Heart right ventricle (tissue), 16 donors: ENCODE data around the gene ST13. TPM values are rescaled to one million over a fixed set of nuclear protein-coding genes. Genes with fewer than 3 reads are reported as not detected.

Source experiments
- ATAC-seq, 8 donors: fragments of 200-7000 bp; cut with Tn5 transposase; one replicate each; pipeline ENCODE4 v1.9.1; 2020; ENCODE audit warnings: mild to moderate bottlenecking in 8 of 8, moderate library complexity in 8 of 8, moderate number of reproducible peaks in 1 of 8
- DNase-seq, 2 donors: peaks; one replicate each; pipeline ENCODE4 v3.0.0-alpha.2; 2020
- H3K27ac ChIP-seq, 10 donors: fragments of 200-600 bp; sonication (generic) in 2 of 10; one replicate each; pipeline versions ENCODE4 v1.5.0 to v1.8.0; 2020 to 2022; ENCODE audit warnings: mild to moderate bottlenecking in 3 of 10
- H3K27me3 ChIP-seq, 7 donors: fragments of 200-600 bp; one replicate each; pipeline ENCODE4 v1.8.0; 2021 to 2022; ENCODE audit warnings: mild to moderate bottlenecking in 2 of 7
- H3K36me3 ChIP-seq, 9 donors: fragments of 200-600 bp; sonication (generic) in 1 of 9; one replicate each; pipeline versions ENCODE4 v1.5.0 to v1.8.0; 2020 to 2022; ENCODE audit warnings: mild to moderate bottlenecking in 2 of 9
- H3K4me1 ChIP-seq, 9 donors: fragments of 200-600 bp; sonication (generic) in 1 of 9; one replicate each; pipeline versions ENCODE4 v1.5.0 to v1.8.0; 2020 to 2022; ENCODE audit warnings: mild to moderate bottlenecking in 4 of 9
- H3K4me3 ChIP-seq, 10 donors: fragments of 200-600 bp; sonication (generic) in 2 of 10; one replicate each; pipeline versions ENCODE4 v1.5.0 to v1.8.0; 2020 to 2022; ENCODE audit warnings: mild to moderate bottlenecking in 7 of 10, moderate library complexity in 2 of 10
- H3K9me3 ChIP-seq, 11 donors: fragments of 200-600 bp in 10 of 11; sonication (generic) in 2 of 11; one replicate each; pipeline versions ENCODE4 v1.5.0 to v1.8.0; 2013 to 2022; ENCODE audit warnings: mild to moderate bottlenecking in 2 of 11, control low read depth in 1 of 11, moderate library complexity in 1 of 11
- CTCF ChIP-seq, 9 donors: fragments of 200-600 bp; sonication (generic) in 2 of 9; IDR thresholded peaks; one replicate each; pipeline versions ENCODE4 v1.5.0 to v1.8.0; 2021 to 2022; ENCODE audit warnings: antibody characterized with exemption in 9 of 9, mild to moderate bottlenecking in 5 of 9, moderate library complexity in 1 of 9
- WGBS, 2 donors: extraction: QIAGEN DNeasy Blood & Tissue Kit; methylation state at CpG; one replicate each; pipeline ENCODE4 v1.1.7; 2013; ENCODE audit warnings: inconsistent platforms in 1 of 2; 5-methylcytosine and 5-hydroxymethylcytosine counted together
- intact Hi-C, 10 donors: fragments of 100-400 bp; cut with DNase I; formaldehyde crosslinking; loops; one replicate each; pipeline versions ENCODE4 v1.11.1 to v1.14.2; 2022
- polyA plus RNA-seq, 2 donors: library from polyadenylated mRNA; stranded (reverse); fragments of 200-250 nt; gene quantifications; one replicate each; pipeline ENCODE4 v1.2.3, GENCODE V29; 2013
- total RNA-seq, 10 donors: library from RNA; stranded (reverse); fragmentation: NEBNext Ultra II Directional in 3 of 10; extraction: Animal tissue kit (Norgen Biotek cat#: 25700) in 3 of 10; gene quantifications; one replicate each; pipeline versions ENCODE4 v1.2.1 to v1.2.4, GENCODE V29; 2021 to 2023
- donor health status: Arrhythmogenic right ventricular cardiomyopathy.
- donor health status: ischemic (EF 13 %, LVEDD 7.1; RV severe dilation, severe dysfunction).
- donor health status: healthy with polysubstance abuse.
- donor health status: DM: no; HTN: yes; CAD: no.
- donor health status: DM: no; HTN: no; CAD: no.
- donor health status: ischemic (EF 25% LVEDD 6.9; RV normal size, moderate dysfunction).
- donor health status: ischemic (EF 25% LVEDD 5.7; RV mildly dilated, moderate dysfunction).
- donor health status: healthy.
- donor health status: DM: yes; HTN: yes; CAD: no.
- donor health status: Ischemic cardiomyopathy.
- donor health status: ischemic (EF 35%, LVEDD 5.7; RV mildly dilated, moderate dysfunction).
- donor health status: nonischemic (EF 11% LVEDD 7.7; RV severe dilation, severe dysfunction).
- donor health status: DM: yes; HTN: yes; CAD: no.
- donor health status: PGD.
- donor health status: ischemic (EF 29% LVEDD 5.4; RV normal size, mild dysfunction).
- donor health status: nonischemic (EF 23%, LVEDD 6.1; RV moderate dilation, normal function).

ST13 gene
- total and polyA plus RNA-seq, 12 donors, result 35.0 to 238 (median 212) TPM

DNA sequence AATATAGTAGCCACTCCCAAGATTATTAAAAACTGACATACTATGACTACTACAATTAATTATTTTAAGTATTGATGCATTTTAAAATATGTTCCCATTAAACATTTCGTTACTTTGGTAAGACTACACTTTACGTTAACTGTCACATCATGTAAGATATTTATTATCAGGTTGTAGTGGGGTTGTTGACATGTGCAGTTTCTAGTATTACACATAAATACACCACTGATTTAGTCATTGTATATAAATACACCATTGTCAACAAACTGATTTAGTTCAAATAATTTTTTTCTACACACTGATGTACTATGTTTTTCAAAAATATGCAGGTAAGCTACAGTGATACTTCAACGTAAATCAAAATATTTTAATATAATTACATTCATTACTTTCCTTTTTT lies 11.5 kb downstream of the ST13 start:
- Histone ChIP-seq H3K9me3 (no peaks in the 10 kb centered on the region), H3K36me3 (peaks cover 0 to 100% (median 83%) of the 10 kb centered on the region in 9 donors), H3K27me3 (no peaks in the 10 kb centered on the region), H3K4me1 (no peaks in the 10 kb centered on the region), H3K4me3 (no peak overlapping the region), H3K27ac (no peak overlapping the region)
- DNase-seq (no peak), ATAC-seq (no peak)
- TF ChIP-seq CTCF (IDR thresholded peaks at IDR 0.05), result no peak
- intact Hi-C loops, result no loop called here
- WGBS, 2 donors, result 92 to 95% methylated on average over 3 of the region's 3 CpGs

DNA sequence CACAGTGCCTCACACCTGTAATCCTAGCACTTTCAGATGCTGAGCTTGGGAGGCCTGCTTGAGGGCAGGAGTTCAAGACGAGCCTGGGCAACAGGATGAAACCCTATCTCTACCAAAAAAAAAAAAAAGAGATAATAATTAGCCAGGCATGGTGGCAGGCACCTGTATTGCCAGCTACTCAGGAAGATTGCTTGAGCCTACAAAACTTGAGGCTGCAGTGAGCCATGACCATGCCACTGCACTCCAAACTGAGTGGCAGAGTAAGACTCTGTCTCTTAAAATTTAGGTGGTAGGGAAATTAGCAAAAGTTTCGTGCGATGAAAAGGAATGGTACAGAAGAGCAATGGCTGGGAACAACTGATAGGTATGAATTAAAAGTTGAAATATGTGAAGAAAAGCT lies 18.0 kb downstream of the ST13 start:
- ATAC-seq, result no peak

DNA sequence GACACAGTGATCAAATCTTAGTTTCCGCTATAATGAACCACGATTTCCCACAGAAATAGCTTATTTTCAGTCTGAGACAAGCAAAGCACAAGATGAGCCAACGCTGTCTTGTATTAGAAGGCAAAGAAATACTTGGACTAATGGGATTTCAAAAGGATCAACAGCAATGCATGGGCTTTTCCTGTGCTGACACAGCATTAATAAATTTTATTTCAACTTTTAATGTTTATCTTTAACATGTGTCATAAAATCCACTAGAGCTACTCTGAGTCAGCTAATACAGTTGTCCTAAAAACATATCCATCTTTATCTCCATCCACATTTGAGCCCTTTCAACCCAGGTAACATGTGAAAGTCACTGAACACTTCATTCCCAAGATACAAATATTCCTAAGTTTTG lies 21.8 kb downstream of the ST13 start:
- no peak overlapping the region for H3K4me3 ChIP-seq
- no peak for DNase-seq
- no peaks in the 10 kb centered on the region for H3K4me1 ChIP-seq
- no peak for TF ChIP-seq CTCF (IDR thresholded peaks at IDR 0.05)
- WGBS, 2 donors, result 96 to 97% methylated on average over 3 of the region's 3 CpGs
- intact Hi-C loops, result loop anchor here in 1 of 10 donors (10.0 kb wide), 1 partner anchor 310 kb away; no protein-coding TSS in a partner anchor
- H3K27me3 ChIP-seq, result no peaks in the 10 kb centered on the region
- no peaks in the 10 kb centered on the region for H3K9me3 ChIP-seq
- H3K36me3 ChIP-seq, result peaks cover 0 to 100% (median 83%) of the 10 kb centered on the region in 9 donors
- no peak overlapping the region for H3K27ac ChIP-seq
- no peak for ATAC-seq

More for the DNA sequence above, 18.0 kb downstream of the ST13 start:
- no peak overlapping the region for H3K4me3 ChIP-seq
- no peaks in the 10 kb centered on the region for H3K4me1 ChIP-seq
- no peak overlapping the region for H3K27ac ChIP-seq
- 82 to 83% methylated on average over 3 of the region's 3 CpGs for WGBS, 2 donors
- TF ChIP-seq CTCF (IDR thresholded peaks at IDR 0.05), result no peak
- no peaks in the 10 kb centered on the region for H3K9me3 ChIP-seq
- no peak for DNase-seq
- no peaks in the 10 kb centered on the region for H3K27me3 ChIP-seq
- peaks cover 0 to 100% (median 85%) of the 10 kb centered on the region in 9 donors for H3K36me3 ChIP-seq
- intact Hi-C loops, result loop anchor here in 1 of 10 donors (10.0 kb wide), 1 partner anchor 306 kb away; no protein-coding TSS in a partner anchor

- H3K4me1 ChIP-seq, result no peaks in the 10 kb centered on the region
- H3K27ac ChIP-seq, result no peak overlapping the region
- intact Hi-C loops, result no loop called here
- no peak overlapping the region for H3K4me3 ChIP-seq
- ATAC-seq, result no peak
- H3K36me3 ChIP-seq, result peaks cover 0 to 100% (median 67%) of the 10 kb centered on the region in 9 donors
- 91 to 93% methylated on average over 6 of the region's 6 CpGs for WGBS, 2 donors
- TF ChIP-seq CTCF (IDR thresholded peaks at IDR 0.05), result no peak
- no peak for DNase-seq
- no peaks in the 10 kb centered on the region for H3K27me3 ChIP-seq
- no peaks in the 10 kb centered on the region for H3K9me3 ChIP-seq
Observed at GRCh38 chr22:40829131-40829530, 27.3 kb downstream of the ST13 start.
